A673 (cell line): ENCODE results near the gene SPATS1. TPM values are rescaled to one million over a fixed set of nuclear protein-coding genes. Genes with fewer than 3 reads are reported as not detected.

ENCODE experiments used
- BruUV-seq: library from RNA; stranded (reverse); fragments of 400-500 nt; replicated peaks from 2 replicates; lab custom pipeline; 2021; lab: Mats Ljungman, UMichigan
- CTCF ChIA-PET: fragments of 300-600 bp; sonication (Branson Sonifier 250); formaldehyde crosslinking; loops from one replicate; lab custom pipeline; 2022; ENCODE audit warnings: antibody characterized with exemption; lab: Charles Lee
- POLR2A ChIA-PET: fragments of 300-600 bp; sonication (Branson Sonifier 250); formaldehyde crosslinking; loops from one replicate; lab custom pipeline; 2022; ENCODE audit warnings: antibody characterized with exemption; ENCODE audit not compliant: low non-redundant PET; lab: Charles Lee
- DNase-seq: peaks from one replicate; pipeline ENCODE4 v3.0.0-alpha.2; 2015; ENCODE audit warnings: low spot score
- H3K27ac ChIP-seq: fragments of 200-600 bp; sonication (generic); 2 replicates; pipeline ENCODE4 v1.5.1; 2016; ENCODE audit warnings: mixed run types, low read depth, mild to moderate bottlenecking, mixed read lengths, antibody characterized with exemption, low read length; ENCODE audit not compliant: poor library complexity, severe bottlenecking
- H3K27me3 ChIP-seq: fragments of 200-600 bp; sonication (generic); replicated peaks from 2 replicates; pipeline ENCODE4 v1.6.1; 2017; ENCODE audit warnings: mixed run types, low read depth, mild to moderate bottlenecking, mixed read lengths, antibody characterized with exemption, low read length; ENCODE audit not compliant: insufficient read depth, poor library complexity
- H3K36me3 ChIP-seq: fragments of 200-600 bp; sonication (generic); 2 replicates; pipeline ENCODE4 v1.6.1; 2016; ENCODE audit warnings: mixed run types, mild to moderate bottlenecking, mixed read lengths, antibody characterized with exemption, low read length; ENCODE audit not compliant: insufficient read depth, poor library complexity, severe bottlenecking
- H3K4me1 ChIP-seq: fragments of 200-600 bp; sonication (generic); 2 replicates; pipeline ENCODE4 v1.6.1; 2017; ENCODE audit warnings: mixed run types, mild to moderate bottlenecking, mixed read lengths, antibody characterized with exemption, low read length; ENCODE audit not compliant: insufficient read depth, poor library complexity, severe bottlenecking
- H3K4me3 ChIP-seq: fragments of 200-600 bp; sonication (generic); 2 replicates; pipeline ENCODE4 v1.5.1; 2016; ENCODE audit warnings: low read depth, mixed run types, mild to moderate bottlenecking, mixed read lengths, low read length; ENCODE audit not compliant: poor library complexity, severe bottlenecking
- H3K9me3 ChIP-seq: fragments of 200-600 bp; sonication (generic); 2 replicates; pipeline ENCODE4 v1.6.1; 2016; ENCODE audit warnings: mixed run types, low read depth, mild to moderate bottlenecking, mixed read lengths, antibody characterized with exemption, low read length; ENCODE audit not compliant: poor library complexity, severe bottlenecking
- CTCF ChIP-seq: fragments of 300-800, 200-600 bp; sonication (generic); conservative IDR thresholded peaks from 2 replicates; pipeline ENCODE4 v1.5.1; 2017; ENCODE audit warnings: low read depth, mild to moderate bottlenecking, antibody characterized with exemption, low read length, moderate library complexity, mixed read lengths
- EZH2 ChIP-seq: fragments of 200-600 bp; sonication (generic); IDR thresholded peaks from 2 replicates; pipeline ENCODE4 v1.6.1; 2017; ENCODE audit warnings: borderline replicate concordance, low read depth, mild to moderate bottlenecking, mixed read lengths, antibody characterized with exemption, low read length; ENCODE audit not compliant: poor library complexity, severe bottlenecking
- intact Hi-C: fragments of 100-400 bp; cut with micrococcal nuclease; formaldehyde crosslinking; loops from one replicate; pipeline ENCODE4 v1.10.0; 2022; ENCODE audit not compliant: unreplicated experiment
- total RNA-seq: library from RNA; stranded (reverse); gene quantifications from 2 replicates; pipeline ENCODE4 v1.2.3, GENCODE V29; 2021

SPATS1 gene
- total RNA-seq, 1 experiment from 2014 or later, result not detected

DNA sequence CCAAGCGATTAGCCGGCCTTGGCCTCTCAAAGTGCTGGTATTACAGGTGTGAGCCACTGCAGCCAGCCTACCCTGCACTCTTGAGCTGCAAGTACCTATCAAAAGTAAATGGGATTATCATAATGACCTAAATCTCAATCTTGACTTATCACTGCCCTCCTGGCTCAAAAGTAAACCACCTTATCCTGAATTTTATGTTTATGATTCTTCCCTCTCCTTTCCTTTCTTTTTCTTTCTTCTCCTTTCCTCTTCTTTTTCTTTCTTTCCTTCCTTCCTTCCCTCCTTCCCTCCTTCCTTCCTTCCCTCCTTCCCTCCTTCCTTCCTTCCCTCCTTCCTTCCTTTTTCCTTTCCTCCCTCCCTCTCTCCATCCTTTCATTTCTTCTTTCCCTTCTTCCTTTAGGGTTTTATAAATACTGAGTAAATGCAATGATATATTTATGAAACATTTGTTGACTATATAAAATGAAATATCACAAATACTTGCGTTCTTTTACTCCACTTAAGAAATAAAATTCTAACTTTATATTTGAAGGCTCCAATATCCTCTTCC is 21.0 kb downstream of the SPATS1 start:
- no peaks in the 10 kb centered on the region for H3K9me3 ChIP-seq
- CTCF ChIA-PET, result no interaction called here
- POLR2A ChIA-PET, result interaction anchor here (0.7 kb wide), 1 partner anchor 19 kb away, joined by 3 read pairs; no protein-coding TSS in a partner anchor
- H3K27ac ChIP-seq, result no peak overlapping the region
- BruUV-seq, result no TSS peak
- no peak for DNase-seq
- TF ChIP-seq CTCF (no peak), EZH2 (no peak)
- H3K36me3 ChIP-seq, result no peaks in the 10 kb centered on the region
- no peak overlapping the region for H3K4me3 ChIP-seq
- H3K27me3 ChIP-seq, result no peaks in the 10 kb centered on the region
- intact Hi-C loops, result no loop called here
- H3K4me1 ChIP-seq, result no peaks in the 10 kb centered on the region

GRCh38 chr6:44366781-44367180 is 24.3 kb downstream of the SPATS1 start:
- Histone ChIP-seq H3K9me3 (no peaks in the 10 kb centered on the region), H3K27ac (no peak overlapping the region), H3K4me3 (no peak overlapping the region), H3K27me3 (no peaks in the 10 kb centered on the region), H3K36me3 (no peaks in the 10 kb centered on the region), H3K4me1 (no peaks in the 10 kb centered on the region)
- intact Hi-C loops, result no loop called here
- no peak for DNase-seq
- ChIA-PET CTCF (no interaction called here), POLR2A (no interaction called here)
- no TSS peak for BruUV-seq
- TF ChIP-seq CTCF, result no peak
- TF ChIP-seq EZH2, result no peak

GRCh38 chr6:44367681-44368080 is 25.2 kb downstream of the SPATS1 start:
- Histone ChIP-seq H3K36me3 (no peaks in the 10 kb centered on the region), H3K27ac (no peak overlapping the region), H3K4me1 (no peaks in the 10 kb centered on the region), H3K9me3 (no peaks in the 10 kb centered on the region), H3K4me3 (no peak overlapping the region), H3K27me3 (no peaks in the 10 kb centered on the region)
- BruUV-seq, result no TSS peak
- no peak for TF ChIP-seq EZH2
- no peak for TF ChIP-seq CTCF
- intact Hi-C loops, result no loop called here
- CTCF ChIA-PET, result no interaction called here
- DNase-seq, result no peak
- POLR2A ChIA-PET, result no interaction called here
